ENCODE measurements around the gene MRAS.
A peak's percentile ranks its signal among the peaks of the same experiment; 100 is the strongest.
"Not testable (repeated sequence)": the region's sequence is repeated elsewhere in the genome, so short reads cannot be mapped to it uniquely, and the experiment has no call there.

Gene MRAS

DNA sequence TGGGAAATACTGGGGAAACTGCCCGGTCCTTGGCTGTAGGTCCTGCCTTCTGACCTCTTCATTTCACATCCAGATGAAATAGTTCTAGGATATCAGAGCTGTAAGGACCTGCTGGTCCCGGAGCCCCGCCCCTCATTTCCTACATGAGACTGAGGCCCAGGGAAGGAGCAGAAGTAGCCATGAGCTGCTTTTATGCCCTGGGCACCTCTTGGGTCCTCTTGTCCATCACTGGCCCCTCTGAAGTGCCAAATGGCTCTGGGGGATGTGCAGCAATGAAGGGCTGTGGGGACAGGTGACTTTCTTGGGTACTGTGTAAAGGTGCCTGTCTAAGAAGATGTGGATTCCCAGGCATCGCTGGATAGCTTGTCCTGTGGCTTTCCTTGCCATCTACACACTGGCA, 45.8 kb downstream of the MRAS start:
- DNase-seq: no peak

DNA sequence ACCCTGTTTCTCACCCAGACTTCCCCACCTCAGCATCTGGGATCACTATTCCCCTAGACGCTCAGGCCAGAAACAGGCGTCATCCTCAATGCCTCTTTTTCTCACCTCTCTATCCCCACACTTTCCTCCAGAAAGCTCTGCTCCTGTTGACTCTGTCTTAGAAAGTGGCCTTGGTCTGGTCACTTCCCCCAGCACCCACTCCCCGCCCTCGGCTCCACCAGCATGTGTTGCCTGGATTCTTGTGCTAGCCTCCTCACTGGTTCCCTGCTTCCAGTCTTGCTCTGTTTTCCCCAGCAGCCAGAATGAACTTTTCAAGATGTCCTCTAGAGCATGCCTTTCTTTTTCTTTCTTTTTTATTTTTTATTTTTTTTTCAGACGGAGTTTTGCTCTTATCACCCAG, 46.3 kb downstream of the MRAS start:
- no peak for DNase-seq

GRCh38 chr3:138395865-138396751, 47.7 kb downstream of the MRAS start:
- DNase-seq: no peak

DNA sequence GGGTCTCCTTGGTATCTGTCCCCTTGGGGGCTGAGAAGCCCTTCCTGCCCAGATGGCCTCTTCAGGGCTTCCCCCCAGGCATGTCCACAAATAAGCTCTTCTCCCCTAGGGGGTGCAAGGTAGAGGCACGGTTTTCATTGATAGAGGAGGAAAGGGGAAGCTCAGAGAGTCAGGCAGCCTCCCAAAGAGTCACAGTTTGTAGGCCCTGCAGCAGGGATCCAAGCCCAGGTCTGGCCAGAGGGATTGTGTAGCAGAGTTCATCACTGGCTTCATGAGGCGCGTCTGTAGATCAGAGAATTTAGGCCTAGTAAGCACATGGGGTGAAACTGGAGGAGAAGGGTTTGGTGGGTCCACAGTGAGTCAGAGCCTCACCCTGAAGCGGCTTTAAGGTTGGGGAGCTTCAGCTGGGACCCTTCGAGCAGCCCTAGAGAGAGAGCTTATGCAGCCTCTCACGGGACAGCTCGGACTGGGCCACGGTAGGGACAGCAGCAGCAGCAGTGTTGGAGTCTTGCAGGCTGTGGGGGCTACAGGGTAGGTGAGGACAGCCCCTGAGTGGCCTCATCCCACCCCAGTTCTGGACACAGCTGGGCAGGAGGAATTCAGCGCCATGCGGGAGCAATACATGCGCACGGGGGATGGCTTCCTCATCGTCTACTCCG, 48.5 kb downstream of the MRAS start:
- DNase-seq: no peak

DNA sequence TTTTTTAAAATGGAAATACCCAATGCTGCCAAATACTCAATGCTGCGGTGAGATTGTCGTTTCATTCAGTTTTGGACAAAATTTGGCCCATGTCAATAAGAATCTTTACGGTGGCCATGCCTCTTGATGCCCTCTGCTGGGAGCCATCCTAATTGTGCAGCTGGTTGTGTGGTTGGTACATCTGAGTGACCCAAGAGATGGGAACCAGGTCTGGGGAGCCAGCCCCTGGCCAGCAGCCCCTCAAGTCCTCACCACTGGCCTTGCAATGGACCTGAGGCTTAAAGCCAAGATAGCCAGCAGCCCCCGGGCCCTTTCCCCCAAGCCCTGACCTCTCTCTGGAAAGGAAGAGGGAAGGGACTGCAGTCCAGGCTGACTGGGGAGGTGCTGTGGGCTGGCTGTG, 49.6 kb downstream of the MRAS start:
- DNase-seq: no peak

DNA sequence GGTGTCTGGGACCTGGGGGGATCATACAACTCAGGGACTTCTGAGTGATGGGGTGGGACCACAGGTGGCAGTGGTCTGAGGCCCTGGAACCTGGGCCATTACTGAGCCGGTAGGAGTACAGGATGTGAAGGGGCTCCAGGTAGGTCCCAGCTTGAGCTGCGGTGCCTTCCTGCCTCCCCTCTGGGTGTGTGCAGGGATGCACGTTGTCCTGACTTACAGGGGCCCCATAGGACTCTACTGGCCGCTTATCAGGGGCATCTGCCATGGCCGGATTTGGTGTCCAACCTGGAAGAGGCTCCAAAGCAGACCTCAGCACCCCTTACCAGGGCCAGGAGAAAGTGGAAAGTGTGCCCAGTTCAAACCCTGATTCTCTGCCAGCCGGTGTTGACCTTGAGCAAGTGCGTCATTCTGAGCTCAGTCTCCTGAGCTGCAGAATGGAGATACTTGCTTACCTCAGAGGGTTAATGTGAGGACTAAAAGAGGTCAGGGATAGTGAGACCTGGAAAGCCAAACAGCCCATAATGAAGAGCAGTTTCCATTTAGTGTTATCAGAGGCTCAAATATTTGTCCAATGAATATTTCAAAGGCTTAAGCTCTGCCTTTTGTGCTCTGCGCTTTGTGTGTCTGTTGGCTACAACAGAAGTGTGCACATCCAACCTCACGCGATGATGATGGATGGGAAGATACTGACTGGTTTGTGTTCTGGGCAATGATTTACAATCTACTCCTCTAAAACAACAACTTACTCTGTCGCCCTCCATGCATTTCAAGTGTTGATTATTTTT, 50.6 kb downstream of the MRAS start:
- DNase-seq: no peak

DNA sequence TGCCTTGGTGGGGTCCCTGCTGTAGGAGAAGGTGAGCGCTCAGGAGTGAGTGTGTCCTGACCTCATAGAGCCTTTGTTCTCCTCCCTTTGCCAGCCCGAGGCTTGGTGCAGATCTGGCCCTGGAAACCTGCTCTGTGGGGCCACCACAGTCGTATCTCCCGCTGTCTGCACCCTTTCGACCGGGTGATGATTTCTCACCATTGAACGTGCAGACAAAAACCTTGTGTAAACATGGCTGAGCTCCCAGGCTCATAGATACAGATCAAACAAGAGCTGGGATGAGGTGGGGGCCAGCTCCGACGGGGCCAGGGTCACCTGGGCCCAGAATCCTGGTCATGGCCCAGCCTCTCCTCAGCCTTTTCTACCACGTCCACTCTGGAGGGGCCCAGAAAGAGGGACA, 51.4 kb downstream of the MRAS start:
- no peak for DNase-seq

- DNase-seq: no peak
Measured at GRCh38 chr3:138400651-138401070, 52.3 kb downstream of the MRAS start.

- no peak for DNase-seq
Measured at GRCh38 chr3:138401834-138402233, 53.5 kb downstream of the MRAS start.

- DNase-seq: no peak
Measured at GRCh38 chr3:138404121-138404520, 55.7 kb downstream of the MRAS start.

GRCh38 chr3:138405001-138405400, 56.6 kb downstream of the MRAS start:
- DNase-seq: no peak

GRCh38 chr3:138405486-138405885, 57.1 kb downstream of the MRAS start:
- DNase-seq: no peak

GRCh38 chr3:138406606-138407005, 58.2 kb downstream of the MRAS start:
- DNase-seq: no peak

DNA sequence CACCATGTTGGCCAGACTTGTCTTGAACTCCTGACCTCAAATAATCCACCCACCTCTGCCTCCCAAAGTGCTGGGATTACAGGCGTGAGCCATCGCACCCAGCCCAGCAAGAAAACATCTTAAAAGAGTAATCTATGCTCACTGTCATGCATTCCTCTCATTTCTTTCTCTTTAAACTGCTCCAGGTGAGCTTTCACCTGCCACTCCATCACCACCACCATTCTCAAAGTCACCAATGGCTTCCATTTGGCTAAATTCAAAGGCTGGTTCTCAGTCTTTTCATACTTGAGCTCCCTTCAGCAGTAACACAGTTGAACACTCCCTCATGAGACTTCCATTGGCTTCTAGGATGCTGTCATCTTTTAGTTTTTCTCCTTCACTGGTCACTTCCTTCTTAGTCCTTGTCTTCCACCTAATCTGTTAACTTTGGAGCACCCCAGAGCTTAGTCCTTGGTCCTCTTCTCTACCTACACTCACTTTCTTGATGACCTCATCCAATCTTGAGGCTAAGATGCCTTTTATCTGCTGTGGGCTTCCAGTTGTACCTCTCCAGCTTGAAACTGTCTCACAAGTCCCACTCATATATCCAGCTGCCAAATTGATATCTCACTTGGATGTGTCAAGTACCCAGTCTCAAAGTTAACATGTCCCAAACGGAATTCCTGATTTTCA, 59.0 kb downstream of the MRAS start:
- DNase-seq: no peak

DNA sequence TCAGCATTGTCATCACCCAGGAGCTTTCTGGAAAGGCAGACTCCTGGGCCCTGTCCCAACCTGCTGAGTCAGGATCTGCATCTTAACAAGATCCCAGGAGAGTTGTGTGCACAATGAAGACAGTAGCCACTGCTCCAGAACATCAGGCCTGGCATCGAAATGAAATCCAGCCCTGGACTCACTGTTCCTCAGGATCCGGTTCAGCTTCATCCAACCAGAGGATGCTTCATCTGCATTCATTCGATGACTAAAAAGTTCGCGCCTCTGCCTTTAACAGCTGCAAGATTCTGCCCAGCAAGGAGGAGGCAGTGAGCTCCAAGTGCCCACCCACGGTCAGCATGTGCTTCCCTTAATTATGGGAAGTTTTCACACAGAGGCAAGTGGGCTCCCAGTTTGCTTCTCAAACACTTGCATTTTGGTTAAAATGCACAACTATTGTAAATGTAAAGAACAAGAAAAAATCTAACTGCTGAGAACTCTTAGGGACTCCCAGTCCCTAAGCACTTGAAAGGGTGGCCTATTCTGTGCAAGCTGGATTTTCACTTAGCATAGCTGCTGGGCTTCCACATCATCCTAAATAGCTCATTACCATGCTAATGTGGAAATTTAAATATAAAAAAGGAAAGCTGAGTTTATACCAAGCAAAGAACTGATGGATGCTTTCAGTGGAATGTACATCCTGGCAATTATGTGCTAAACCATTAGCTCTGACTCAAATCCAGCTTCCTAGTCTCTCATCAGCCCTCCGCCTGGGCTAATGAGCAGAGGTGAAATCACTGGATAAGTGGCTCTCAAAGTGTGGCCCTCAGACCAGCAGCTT, 60.6 kb downstream of the MRAS start:
- no peak for DNase-seq

DNA sequence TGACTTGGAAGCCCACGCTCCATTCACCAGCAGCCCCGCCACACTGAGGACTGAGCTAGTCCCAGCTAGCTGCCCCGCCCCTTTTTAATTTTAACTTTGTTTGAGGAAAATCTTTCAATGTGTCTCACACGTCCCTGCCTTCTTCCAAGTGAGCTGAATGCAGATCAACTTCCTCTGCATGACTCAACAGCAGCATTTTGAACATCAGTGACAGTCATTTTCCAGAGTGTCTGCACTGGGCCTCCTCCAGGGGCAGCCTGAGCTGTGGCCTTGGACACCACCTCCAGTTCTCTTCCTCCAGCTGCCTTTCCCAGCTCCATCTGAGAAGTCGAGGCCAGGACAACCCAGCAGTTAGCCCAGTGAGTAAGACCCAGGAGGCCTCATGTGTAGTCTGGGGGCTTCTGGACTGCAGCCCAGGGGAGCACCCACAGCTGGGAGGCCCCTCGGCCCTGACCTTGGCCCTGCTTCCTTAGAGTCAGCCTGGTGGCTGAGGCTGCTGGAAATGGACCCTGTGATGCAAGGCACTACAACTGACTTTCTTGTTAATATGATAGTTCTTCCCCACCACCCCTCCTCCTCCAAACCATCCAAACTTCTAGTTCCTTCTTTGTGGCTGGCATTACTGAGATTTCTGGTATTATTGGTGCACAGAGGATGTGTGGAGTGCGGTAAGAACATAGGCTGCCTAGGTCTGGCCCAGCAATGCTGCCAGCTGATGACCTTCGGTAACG, 64.6 kb downstream of the MRAS start:
- DNase-seq: no peak

GRCh38 chr3:138416236-138416635, 67.9 kb downstream of the MRAS start:
- not testable (repeated sequence) for DNase-seq

- peak; percentile 67 to 76 for DNase-seq
Measured at GRCh38 chr3:138417559-138417982, 69.2 kb downstream of the MRAS start.

DNA sequence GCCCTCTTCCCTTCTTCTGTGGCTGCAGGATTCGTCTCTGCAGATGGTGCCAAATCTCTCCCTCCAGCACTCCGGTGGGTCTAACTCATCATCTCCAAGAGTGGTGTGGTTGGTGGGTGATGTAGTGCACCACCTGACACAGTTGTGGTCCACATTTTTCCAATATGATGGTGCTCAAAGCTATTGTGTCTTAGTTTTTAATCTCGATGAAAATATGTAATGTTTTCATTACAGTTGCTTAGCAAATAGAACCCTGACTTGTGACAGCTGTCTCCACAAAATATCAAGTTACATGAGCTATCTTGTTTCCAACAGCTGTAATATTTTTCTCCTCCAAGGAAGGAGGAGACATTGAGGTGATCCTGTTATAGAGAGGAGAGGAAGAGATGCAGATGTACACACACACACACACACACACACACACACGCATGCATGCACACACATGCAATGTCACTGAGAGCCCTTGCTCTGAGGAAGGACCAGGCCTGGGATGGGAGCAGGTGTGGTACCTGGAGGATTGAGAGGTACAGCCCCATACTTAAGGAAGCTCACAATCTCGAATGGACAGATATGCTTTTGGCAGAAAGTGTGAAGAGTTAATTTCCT, 70.3 kb downstream of the MRAS start:
- no peak for DNase-seq

DNA sequence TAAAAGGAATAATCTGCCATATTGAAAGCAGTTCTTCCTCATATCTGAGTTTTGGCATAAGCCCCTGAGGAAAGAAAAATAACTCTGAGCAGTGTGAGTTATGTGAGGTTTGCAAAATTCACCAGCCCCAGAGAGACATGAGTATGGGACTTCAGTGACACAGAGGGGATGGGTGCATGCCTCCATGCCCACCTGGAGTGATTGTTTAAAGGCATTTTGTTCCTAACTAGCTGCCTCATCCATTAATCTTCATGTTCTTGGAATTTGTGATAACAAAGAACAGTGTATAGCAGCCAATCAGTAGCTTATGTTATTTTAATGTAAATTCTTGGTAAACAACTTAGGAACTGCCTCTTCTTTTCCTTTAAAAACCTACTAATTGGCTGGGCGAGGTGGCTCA, 74.9 kb downstream of the MRAS start:
- DNase-seq: no peak

DNA sequence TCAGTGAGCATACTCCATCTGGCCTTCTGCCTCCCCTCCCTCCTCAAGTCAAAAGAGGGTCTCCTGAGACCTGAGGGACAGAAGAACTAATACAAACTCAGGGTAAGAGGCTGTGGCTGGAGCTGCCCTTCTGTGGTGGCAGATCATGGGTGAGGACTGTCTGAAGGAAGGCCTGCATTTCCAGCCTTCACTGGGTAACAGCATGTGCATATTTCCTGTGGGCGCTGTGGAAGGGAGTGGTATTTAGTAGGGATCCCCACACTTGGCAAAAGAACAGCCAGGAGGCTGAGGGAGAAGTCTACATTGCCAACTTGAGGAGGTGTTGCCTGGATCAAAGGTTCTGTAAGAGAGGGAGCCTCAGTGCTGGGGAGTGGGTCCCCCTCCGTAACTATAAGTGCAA, 75.9 kb downstream of the MRAS start:
- no peak for DNase-seq
